GM19395 (cell line): ENCODE data around the gene MEX3C.

Experiments
- ATAC-seq: cut with Tn5 transposase; IDR thresholded peaks from one replicate; pipeline ENCODE4 v1.9.1; 2021; ENCODE audit warnings: mild to moderate bottlenecking, moderate library complexity; ENCODE audit not compliant: unreplicated experiment

The MEX3C gene

DNA sequence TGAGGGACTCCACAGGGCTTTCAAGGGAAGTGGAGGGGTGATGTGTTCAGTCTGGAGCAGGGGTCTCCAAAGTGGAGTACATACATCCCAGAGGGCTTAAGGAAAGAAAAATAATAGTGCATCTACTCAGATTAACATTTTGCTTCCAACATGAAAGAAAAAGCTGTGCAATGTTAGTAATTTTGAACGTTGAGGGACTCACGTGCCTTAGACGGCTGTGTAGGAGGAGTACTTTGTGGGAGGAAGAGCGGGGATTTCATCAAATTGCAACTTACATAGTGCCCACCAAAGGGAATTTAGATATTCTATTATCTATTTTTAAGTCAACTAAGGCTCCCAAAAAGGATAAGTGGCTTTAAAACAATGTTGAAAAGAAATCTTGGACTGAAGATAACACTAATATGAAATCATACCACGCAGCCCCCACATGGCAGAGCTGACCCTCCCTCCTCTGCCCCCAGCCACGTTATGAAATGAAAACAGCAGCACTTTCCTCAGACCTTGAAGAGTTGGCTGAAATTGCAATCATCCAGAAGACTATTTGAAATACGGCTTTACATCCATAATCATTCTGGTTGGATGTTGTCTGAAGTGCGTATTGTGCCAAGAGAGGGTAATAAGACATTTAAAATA is 42.9 kb downstream of the MEX3C start:
- ATAC-seq = no peak

DNA sequence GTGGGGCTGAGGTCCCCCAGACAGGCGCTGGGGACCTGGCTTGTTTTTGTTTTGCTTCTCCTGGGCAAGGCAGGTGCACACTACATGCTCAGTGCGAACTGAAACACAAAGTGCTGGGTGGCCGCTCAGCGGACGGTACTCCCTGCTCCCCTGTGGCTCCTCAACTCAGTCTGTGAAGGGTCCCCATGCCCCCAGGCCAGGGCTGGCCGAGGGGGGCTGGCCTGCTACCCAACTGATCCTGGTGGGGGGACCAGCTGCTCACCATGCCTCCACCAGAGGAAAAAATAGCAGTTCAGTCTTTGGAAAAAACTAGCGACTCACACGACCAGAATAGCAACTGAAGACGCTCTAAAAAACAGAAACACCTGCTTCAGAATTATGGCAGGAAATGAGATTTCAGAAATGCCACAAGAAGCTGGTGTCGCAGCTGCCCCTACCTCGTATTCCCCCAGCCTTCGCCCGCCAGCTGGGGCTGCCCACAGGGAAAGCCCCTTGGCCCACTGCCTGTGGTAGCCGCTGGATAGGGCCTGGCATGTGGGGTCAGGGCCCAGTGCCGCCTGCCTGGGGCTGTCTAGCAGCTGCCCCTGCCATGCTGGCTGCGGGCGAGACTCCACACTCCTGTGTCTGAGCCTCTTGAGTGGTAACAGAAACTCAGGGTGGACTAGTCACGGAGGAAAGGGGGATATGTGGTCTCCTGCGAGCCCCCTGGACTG is 43.7 kb downstream of the MEX3C start:
- peak; percentile 82 for ATAC-seq

DNA sequence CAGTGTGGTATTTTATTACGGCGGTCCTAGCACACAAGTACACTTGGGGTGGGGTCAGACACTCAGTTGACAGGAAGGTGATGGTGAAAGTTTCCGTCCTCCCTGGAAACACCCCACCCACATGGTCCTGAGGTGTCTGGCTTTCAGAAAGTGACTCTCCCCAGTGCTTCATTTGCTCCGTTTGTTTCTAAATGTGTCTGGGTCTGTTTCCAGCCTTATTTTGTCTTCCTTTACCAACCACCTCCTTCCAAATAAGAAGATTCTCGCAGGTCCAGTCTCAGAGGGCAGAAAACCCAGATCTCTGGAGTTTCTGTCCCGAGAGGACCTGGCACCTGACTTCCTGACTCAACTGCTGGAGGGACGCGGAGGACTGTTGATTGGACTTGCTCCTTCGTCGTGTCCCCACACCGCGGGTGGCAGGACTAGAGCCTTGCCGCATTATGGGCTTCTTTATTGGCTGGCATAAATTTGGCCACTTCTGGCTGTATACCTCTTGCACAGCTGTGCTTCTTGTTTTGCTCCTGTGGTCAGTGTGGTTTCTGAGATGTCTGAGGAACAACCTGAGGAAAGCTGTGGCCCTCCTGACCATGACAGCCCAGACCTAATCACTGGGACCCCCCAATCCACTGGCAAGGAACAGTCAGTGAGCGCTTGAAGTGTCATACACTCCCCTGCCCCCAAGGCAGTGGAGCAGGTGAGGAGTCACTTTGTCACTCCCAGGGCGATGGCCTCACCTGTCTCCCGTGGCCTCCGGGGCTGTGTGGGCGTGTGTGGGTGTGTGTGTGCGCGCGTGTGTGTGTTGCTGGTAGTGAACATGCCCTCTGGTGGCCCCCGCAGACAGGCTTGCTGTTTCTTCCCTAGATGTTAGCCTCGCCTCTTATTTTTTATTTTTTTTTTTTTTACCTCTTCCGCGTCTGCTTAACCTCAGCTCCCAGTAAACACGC is 45.6 kb downstream of the MEX3C start:
- no peak for ATAC-seq

DNA sequence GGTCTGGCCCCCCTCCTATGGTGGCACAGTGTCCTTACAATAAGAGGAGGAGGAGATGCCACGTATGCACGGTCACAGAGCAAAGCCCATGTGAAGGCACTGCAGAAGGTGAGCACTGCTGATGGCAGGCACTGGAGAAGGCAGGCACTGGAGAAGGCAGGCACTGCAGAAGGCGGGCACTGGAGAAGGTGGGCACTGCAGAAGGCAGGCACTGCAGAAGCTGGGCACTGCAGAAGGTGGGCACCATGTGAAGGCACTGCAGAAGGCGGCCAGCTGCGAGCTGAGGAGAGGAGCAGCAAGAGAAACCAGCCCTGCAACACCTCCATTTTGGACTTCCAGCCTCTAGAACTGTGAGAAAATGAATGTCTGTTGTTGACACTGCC is 46.3 kb downstream of the MEX3C start:
- no peak for ATAC-seq

DNA sequence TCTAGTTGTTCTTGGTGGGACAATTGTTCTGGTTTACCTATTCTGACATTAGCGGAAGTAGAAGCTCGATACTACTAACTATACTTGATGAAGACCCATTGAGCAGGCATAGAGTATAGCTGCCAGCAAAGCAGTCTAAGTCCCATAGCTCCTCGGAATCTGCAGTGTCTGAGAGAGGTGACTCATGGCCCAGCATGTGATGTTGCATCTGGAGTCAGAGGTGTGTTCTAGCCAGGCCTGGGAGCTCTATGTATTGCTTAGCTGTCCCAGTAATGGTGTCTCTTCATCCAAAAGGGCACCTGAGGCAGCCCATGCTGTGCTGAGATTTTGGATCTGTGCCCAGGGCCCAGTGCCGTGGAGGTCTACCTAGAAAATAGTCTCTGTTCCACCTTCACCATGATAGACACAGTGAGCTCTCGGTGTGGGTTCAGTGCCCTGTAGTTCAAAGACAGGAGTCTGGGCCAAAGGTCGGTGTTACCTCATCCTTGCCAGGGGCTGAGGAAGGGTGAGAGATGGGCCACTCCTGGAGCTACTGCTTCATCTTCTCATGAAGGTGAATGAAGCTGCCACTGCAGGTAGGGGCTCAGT is 47.3 kb downstream of the MEX3C start:
- ATAC-seq = no peak

DNA sequence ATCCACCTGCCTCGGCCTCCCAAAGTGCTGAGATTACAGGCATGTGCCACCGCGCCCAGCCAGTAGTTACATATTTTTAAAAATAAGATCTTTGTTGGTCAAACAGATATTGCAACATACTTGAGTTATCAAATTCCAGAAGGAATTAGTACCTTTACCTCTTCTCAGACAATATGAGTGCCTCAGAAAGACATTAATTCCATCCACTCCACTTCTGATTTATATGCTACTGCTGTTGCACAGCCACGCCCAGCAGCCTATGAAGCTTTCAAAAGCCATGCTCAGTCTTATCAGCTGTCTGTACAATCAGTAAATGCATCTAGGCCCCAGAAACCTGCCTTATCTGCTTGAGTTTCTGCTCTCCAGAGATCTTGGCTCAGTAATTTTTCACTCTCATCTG is 47.8 kb downstream of the MEX3C start:
- ATAC-seq = no peak

DNA sequence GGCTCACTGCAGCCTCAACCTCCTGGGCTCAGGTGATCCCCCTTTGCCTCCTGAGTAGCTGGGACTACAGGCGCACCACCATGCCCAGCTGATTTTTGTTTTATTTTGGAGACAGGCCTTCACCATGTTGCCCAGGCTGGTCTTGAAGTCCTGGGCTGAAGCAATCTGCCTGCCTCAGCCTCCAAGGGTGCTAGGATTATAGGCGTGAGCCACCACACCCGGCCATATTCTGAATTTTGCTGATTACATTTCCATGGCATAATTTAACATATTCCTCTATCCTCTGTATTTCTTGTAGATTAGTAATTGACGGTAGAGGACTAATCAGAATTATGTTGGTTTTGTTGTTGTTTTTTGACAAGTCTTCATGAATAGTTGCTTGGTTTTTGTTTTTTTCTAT is 50.6 kb downstream of the MEX3C start:
- no peak for ATAC-seq

DNA sequence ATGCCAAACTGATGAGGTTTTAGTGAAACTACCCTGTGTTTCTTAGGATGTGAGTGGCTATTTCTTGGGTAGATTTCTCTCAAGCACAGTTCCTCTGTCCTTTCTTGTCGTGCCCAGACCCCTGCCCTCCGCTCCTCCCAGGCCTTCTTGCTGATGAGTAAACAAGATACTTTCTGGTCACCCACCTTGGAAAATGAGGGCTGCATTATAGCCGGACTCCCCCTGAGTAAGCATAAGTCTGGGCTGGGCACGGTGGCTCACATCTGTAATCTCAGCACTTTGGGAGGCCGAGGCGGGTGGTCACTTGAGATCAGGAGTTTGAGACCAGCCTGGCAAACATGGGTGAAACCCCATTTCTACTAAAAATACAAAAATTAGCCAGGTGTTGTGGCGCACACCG is 58.5 kb downstream of the MEX3C start:
- ATAC-seq = no peak

DNA sequence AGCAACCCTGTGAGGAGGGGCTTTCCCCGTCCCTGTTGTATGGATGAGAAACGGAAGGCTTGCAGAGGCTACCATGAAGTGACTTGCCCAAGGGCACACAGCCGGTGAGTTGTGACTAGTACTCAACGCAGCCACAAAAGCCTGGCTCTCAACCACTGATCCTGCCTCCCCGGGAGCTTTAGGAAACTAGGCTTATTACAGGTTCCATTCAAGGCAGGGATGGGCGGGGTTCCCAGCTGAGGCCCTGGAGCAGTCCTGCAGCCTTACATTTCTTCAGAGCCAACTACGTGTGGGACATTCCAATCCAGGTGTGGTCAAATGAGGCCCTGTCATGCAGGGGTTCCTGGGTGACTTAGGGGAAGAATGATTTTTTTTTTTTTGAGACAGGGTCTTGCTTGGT is 59.6 kb downstream of the MEX3C start:
- no peak for ATAC-seq

DNA sequence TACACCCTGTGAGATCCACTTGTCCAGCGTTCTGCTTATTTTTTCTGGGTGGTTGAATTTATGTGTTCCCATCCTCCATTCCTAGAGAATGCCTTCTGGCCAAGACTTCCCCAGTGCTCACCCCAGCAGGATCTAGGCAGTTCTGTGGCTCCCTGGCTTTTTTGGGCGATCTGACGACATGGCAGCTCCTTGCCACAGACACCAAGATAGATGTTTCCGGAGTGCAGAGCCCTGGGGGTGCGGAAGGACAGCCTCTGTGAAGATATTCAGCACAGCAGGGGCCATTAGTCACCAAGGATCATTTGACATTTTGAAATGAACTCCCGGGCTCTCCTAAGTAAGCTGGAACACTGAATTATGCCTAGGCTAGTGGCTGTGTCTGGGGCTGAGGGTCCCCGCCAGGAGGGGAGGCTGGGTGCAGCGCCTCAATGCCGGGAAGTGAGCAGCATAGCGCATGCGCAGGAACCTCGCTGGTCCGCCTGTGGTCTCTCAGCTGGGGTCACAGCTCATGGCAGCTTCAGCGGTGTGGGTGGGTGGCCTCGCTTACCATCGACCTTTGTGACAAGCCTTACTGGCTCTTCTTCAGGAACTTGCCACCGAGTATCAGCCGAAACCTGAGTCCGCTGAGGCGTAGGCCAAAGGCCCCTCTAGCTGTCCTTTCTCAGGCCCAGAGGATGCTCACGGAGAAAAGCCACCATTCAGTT is 60.3 kb downstream of the MEX3C start:
- ATAC-seq = no peak

DNA sequence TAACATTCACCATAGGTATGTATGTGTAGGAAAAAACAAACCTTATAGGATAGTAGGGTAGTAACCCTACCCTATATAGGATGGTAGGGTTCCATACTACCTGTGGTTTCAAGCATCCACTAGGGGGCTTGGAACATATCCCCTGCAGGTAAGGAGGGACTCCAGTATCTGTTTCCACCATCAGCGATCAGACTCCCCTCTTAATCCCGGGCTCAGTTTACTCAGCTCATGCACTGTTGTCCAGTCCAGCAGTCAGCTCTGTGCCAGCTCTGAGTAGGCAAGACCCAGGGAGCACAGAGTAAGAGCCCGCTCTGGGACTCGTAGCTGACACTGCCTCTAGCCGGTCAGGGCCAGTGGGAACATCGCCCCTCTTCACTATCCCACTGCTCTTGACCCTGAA is 61.7 kb downstream of the MEX3C start:
- ATAC-seq = no peak

DNA sequence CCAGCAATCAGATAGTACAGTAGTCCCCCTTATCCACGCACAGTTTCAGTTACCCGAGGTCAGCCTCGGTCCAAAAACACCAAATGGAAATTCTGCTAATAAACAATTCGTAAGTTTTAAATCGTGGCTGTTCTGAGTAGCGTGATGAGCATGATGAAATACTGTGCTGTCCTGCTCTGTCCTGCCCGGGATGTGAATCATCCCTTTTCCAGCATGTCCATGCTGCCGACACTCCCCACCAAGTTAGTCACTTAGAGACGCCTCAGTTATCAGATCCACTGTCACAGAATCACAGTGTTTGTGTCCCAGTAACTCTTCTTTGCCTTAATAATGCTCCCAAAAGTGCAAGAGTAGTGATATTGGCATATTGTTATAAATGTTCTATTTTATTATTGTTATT is 62.1 kb downstream of the MEX3C start:
- ATAC-seq = no peak

DNA sequence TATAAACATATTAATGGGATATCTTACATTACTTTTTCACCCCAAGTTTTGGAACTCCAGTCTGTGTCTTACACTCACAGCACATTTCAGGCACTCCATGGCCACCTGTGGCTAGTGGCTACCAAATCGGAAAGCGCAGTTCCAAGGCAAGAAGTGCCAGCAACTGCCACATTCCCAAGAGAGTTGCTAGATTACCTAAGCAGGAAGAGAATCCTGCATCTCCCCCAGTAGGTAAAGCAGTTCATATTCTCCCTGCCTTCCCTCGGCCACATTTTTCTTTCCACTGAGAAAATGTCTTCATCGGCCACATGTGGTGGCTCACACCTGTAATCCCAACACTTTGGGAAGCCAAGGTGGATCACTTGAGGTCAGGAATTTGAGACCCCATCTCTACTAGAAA is 62.8 kb downstream of the MEX3C start:
- no peak for ATAC-seq

DNA sequence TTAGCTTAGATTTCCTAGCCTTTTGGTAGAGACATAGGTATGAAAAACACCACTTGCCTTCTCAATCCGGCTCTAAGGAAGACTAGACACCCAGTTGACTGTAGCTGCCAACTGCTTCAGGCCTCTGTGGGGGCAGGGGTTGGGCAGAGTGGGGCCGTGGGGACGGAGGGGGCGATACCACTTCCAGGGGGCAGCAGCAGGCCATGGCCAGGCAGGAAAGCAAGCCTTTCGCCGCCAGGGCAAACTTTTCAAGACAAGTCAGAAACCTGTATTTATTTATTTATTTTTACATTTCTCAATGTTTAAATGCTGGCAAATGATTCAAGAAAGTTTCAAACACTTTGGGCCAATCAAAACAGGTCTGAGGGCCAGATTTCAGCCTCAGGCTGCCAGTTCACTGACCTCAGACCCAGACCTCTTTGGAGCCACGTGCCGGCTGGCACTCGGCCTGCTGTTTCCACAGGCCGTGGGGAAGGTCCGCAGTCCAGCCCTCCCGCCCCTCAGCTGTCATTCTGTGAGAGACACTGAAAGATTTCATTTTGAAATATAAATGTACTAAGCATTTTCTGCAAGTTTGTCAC is 63.8 kb downstream of the MEX3C start:
- no peak for ATAC-seq

DNA sequence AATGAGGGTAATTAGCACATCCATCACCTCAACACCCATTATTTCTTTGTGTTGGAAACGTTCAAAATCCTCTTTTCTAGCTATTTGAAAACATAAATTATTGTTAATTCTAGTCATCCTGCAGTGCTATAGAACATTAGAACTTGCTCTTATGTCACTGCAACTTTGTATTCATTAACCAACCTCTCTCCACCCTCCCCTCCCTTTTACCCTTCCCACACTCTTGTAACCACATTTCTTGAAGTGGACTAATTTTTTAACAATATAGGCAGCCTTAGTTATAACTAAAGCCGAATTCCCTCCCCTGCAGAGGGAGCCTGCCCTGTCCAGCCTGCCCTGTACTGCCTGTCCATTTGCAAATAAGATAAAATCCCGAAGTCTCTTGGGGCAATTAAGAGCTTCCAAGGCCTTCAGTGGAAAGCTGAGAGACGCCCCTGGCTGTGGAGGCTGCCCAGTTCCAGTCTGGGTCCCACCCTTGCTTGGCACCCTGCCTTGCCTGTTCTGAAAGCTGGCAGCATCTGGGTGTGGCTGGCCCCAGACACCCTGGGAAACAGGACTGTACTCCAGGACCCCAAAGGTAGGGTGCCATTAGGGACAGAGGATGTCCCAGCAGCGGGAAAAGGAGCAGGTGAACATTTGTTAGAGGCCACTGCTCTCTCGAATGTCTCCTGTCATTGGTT is 65.1 kb downstream of the MEX3C start:
- no peak for ATAC-seq

DNA sequence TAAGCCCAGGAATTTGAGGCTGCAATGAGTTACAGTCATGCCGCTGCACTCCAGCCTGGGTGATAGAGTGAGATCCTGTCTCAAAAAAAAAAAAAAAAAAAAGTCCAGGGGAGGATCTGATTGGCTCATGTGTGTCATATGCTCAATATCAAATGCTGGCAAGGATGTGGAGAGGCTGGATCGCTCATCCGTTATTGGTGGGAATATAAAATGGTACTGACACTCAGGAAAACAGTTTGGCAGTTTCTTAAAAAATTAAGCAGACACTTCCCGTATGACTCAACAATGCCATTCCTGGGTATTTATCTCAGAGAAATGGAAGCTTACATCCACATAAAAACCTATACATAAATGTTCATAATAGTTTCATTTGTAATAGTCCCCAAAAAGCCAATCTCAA is 68.9 kb downstream of the MEX3C start:
- no peak for ATAC-seq

DNA sequence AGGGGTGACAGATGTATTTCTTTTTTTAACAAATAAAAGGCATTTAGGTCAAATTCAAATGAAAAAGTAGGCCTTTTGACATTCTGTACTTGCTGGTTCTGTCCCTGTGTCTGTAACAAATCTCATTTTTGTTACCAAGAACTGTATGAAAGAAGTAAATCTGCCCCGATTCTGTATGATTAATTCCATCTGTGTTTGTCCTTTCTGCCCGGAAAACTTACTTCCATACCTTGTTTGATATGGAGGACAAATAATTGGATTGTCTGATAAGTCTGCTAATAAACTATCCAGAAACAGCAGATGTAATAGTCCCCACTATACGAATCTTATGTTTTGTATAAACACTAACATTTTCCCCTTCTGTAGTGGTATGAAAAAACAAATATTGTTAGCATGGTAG is 69.8 kb downstream of the MEX3C start:
- ATAC-seq = no peak

DNA sequence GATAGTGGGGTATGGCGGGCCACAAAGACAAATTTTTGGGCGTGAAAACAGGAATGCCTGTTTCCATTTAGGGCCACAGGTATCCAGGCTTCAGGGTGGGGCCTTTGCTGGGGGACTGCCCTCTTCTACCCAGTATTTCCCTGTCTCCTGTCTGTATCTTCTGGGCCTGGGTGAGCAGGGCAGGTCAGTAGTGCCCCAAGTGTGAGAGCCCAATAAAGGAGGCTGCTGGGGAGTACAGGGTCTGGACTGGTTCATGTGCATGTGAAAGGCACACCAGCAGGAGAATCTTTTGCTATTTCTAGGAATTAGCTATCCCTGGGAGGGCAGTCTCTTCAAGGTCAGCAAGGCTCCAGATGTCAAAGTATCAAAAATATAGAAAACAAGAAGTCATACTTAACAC is 71.5 kb downstream of the MEX3C start:
- ATAC-seq = no peak
